HL-60/S4 treated with retinoic acid at 250 ng/mL for 4 days and 3 days (cell line): ENCODE results near the gene FBXO3.

Source experiments
- in situ Hi-C: fragments of 300-500 bp; cut with MboI; formaldehyde crosslinking; loops from 2 replicates; pipeline ENCODE4 v1.7.0; 2022; ENCODE audit warnings: low sequenced_read_pairs

Gene FBXO3

DNA sequence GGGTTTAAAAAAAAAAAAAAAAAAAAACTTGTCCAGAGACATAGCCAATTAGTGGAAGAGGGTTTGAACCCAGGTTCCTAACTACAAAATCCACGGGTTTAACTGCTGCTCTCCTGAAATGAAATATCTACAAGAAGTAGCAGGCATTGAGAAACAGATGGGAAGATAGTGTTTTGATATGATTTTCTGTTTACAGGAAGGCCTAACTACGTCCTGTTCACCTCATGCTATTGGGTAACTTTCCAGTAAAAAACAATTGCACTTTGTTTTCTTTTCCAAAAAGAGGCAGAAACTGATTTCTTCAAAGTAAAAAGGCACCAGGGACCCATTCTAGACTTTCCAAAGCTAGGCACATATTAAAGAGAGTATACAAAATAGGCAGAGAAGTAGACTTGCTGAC, 67.8 kb downstream of the FBXO3 start:
- in situ Hi-C loops: no loop called here

DNA sequence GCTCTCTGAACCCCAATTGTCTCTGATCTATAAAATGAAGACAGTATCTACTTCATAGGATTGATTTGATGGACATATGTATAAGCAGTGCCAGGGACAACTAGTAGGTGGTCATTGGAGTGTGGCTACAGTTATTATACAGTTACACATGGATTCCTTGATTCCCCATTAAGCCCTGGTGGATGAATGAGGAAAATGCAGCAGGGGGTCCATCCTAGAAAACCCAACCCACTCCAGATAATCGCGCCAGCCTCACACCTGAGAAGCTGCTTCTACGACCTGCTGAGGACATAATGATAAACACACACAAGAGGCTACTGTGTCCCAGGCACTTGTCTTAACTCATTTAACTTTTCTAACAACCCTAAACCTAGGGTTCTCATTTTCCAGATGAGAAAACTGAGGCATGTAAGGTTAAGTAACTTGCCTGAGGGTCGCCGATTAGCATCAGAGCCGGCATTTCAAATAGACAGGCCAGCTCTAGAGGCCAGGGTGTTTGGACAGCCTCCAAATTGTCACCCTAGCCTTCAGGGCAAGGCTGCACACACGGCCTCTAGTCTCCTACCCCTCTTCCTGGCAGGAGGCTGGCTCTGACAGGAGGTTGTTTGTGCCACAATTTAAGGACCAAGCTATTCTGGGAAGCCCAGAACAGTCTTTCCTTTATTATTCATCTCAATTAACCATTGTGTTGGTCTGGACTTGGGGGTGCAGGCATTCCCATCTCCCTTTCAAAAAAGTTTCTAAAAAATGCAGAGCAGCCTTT, 69.9 kb downstream of the FBXO3 start:
- in situ Hi-C loops: no loop called here

DNA sequence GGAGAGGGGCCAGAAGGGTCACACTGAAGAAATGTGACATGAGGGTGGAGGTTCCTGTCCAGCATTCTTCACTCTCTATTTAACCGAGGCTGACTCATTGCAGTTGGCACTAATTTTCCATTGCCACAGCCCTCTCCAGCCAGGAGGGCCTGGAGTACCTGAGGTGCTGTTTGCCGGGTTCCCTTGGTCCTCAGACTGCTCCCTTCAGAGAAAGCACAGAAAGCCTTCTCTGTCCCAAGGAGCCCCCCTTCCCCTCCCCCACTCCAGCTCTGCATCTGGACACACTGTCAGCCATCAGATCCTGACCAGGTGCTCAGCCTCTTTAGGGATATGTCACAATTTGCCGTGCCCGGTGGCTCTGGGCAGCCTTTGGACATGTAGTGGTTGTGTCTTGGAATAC, 70.5 kb downstream of the FBXO3 start:
- in situ Hi-C loops: no loop called here

DNA sequence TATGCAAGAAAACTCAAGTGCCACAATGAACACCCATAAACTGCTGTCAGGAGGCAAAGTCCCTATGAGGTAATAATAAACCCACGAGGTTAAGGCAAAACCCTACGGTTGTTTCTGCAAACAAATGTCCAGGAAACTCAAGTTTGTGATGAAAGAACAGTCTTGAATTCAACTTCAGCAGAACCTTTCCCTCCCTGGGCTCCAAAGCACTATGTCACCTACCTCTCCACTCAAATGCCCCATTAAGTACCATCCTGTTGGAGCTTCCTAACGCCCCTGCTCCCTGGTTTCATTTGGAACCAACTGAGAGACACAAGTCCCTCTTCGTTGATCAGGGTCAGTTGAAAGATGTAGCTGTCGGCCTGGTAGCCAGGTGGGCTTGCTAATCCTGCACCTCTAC, 71.1 kb downstream of the FBXO3 start:
- in situ Hi-C loops: no loop called here

DNA sequence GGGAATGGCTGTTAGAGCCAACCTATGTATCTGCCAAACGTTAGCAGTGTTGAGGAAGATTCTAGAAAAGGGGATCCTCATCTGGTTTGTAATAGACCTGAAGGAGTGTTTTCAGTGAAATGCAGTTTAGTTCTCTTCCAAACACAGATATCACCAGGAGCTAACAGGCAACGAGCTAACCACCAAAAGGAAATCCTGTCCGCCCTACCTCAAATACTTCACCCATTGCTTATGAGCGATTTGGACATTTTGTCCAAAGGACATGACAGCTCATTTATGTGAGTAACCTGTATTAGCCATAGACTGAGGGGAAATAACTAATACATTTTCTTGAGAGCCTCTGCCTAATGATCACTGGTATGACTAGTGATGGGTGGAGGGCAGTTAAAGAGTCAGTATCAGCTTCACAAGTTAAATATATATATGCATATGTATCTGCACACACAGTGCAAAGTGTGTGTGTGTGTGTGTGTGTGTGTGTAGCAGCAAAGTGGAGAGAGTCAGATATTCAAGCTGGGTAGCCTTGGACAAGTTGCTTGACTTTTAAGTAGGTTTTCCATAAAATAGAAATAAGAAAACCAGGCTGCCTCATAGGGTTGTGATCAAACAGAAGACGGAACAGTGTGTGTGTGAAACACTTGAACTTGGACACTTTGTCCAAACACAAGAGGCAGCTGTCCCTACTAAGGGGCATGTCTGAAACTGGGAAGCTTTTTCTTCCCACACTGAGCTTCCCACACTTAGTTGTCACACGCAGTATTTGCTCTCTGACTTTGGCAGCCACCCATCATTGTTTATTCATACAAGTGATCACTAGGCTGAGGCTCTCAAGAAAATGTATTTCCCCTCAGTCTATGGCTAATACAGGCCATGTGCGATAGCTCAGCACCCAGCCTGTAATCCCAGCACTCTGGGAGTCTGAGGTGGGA, 72.8 kb downstream of the FBXO3 start:
- in situ Hi-C loops: no loop called here

DNA sequence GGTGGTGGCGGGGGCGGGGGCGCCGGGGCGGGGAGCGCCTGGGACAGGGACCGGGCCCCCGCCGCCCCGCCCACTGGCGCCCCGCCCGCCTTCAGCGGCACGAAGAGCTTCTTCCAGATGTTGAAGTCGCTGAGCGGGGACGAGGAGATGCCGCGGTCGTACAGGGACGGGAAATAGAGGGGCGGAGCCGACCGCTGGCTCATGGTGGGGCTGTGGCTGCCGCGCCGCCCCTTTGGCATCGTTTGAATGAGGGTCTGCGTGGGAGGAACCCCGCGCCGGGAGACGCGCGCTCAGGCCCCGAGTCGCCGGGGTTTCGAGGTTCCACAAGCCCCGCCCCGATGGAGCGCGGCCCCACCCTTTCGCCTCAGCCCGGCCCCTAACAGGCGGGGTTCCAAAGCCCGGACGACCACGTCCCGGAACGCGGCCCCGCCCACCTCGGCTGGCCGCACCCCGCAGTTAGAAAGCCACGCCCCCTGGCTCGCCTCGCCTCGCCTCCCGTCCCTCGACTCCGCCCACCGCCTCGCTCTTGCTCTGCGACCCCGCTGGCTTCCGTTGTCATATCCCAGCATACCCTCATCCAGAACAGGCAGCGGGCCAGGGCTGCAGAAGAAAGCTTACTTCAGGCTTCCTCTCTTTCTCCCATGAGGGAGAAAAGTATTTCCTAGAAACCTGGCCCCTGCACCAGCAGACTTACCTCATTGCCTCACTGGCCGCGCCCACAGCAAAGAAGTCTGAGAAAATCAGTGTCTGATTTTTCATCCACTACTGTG, 73.6 kb downstream of the FBXO3 start, which contains the start of gene C11orf91:
Gene C11orf91, minus strand, starts transcription at position 325 of the 770 bp plus-strand sequence. Its CDS starts 86 bp downstream, at position 239.
- in situ Hi-C loops: no loop called here

DNA sequence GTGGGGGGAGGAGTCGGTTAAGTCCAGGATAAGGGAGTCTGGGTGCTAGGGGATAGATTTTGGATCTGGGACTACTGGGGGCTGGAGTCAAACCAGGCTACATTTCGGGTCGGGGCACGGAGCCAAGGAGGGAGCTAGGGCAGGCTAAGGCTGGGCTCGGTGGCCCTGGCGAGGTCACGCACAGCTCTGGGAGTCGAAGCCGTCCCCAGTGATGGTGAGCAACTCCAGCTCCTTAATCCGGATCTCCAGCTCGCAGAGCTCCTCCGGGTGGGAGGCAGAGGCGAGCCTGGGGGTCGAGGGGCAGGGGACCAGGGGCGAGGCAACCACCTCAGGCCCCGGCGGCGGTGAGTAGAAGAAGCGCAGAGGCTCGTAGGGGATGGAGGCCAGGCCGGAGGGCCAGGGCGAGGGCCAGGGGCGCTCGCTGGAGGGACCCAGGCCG, 74.2 kb downstream of the FBXO3 start:
- in situ Hi-C loops: no loop called here

DNA sequence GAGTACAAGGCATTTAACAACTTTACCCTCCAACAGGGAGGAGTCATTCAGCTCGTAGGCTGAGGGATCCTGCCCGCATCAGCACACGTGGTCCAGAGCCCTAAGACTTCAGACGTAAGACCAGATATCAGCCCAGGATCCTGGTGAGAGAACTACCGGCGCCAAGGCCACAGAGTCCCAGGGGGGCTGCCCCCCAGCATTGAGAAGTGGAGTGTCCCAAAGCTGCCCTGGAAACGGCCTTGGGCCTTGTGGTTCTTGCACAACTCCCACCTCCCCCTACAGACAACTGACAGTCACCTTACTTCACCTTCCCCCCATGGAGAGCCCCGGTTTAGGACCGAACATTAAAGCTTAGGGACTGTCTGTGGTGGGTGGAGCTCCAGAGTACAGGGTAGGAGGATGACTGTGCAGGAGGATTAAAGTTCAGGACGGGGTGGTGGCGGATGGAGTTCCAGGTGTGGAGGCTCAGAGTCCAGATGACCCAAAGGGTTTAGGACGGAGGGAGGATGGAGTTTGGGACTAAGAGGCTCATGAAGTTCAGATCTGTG, 74.7 kb downstream of the FBXO3 start:
- in situ Hi-C loops: loop anchor here (25.0 kb wide), 1 partner anchor 562 kb away; no protein-coding TSS in a partner anchor

DNA sequence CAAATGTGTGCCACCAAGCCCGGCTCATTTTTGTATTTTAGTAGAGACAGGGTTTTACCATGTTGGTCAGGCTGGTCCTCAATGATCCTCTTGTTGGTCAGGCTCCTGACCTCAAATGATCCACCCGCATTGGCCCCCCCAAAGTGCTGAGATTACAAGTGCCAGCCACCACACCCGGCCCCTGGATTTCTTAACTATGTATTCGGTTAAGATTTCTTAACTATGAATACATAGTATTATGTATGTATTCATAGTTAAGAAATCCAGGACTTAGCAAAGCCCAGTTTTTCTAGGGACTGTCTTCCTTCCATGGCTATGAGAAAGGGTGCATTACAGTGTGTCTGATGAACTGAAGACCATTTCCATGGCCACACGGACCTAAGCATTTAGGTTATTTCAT, 75.4 kb downstream of the FBXO3 start:
- in situ Hi-C loops: loop anchor here (25.0 kb wide), 1 partner anchor 562 kb away; no protein-coding TSS in a partner anchor

DNA sequence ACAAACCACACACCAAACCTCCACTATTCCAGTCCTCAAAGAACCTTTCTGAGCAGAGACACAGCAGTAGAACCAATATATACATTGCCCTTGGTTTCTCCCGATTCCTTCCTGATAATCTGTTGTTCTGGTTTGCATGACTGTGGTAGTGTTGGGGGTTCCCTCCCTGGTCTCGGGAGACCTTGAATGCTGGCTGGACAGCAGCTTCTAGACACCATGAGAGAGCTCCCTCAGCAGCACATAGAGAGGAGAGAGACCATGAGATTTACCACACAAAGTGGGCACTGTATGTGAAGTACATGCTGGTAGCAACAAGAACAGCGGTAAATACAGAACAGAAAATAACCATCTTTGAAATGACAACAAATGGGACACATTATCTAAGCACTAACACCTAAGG, 76.3 kb downstream of the FBXO3 start:
- in situ Hi-C loops: loop anchor here (25.0 kb wide), 1 partner anchor 561 kb away; no protein-coding TSS in a partner anchor

DNA sequence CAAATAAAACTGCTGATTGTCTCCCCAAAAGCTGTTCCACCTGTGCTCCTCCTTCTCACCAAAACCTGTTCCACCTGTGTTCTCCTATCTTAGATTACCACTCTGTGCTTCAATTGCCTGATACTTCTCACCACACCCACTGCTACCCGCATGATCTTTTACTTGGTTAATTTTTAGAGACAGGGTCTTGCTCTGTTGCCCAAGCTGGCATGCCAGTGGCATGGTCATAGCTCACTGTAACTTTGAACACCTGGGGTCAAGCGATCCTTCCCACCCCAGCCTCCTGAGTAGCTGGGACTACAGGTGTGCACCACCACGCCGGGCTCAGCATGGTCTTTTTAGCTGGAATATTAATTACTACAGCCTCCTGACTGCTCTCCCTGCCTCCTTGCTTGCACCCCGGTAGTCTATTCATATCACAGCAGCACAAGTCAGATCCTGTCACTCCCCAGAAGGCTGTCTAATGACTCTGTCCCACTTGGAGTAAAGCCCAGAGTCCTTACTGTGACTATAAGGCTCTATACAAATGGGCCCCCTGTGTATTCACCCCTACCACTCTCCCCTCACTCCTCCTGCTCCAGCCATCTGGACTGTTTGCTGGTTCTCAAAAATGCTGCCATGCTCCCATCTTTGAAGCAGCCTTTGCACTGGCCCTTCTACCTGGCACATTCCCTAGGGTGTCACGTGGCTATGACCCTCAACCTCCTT, 77.2 kb downstream of the FBXO3 start:
- in situ Hi-C loops: loop anchor here (25.0 kb wide), 1 partner anchor 560 kb away; no protein-coding TSS in a partner anchor

DNA sequence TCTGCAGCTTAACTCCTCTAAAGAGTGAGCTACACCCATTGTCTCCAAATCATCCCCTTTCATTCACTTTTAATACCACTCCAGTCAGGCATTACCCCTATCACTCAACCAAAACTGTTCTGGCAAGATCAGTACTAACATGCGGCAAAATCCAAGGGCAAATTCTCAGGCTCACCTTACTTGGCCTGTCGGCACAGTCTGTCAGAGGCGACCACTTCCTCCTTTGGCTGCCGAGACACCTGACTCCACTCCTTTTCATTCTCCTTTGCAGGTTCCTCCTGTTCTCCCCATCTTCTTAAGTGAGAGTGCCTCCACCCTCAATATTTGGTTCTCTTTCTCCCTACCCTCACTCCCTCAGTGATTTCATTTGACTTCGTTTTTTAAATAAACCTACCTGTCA, 77.9 kb downstream of the FBXO3 start:
- in situ Hi-C loops: loop anchor here (25.0 kb wide), 1 partner anchor 559 kb away; no protein-coding TSS in a partner anchor

DNA sequence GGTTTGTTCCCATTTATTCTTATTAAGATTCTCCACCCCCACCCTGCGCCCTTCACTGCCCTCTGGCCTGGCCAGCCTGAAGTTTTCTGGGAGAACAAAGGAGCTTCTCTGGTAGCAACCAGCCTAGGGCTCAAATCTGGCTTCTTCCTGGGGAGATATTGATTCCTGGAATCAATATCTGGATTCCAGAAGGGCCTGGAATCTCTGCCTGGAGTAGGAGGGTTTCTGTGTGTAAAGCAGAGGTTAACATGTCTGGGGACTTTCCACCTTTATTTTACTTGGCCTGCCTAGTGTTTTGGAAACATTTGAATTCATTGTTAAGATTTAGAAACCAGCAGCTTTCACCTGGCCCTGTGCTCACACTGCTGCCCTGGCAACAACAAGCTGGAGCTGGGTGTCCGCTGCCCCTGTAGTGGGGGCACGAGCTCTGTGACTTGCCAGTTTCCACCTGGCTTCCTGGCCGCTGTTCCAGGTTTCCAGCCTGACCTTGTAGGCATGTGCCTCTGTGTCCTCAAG, 79.2 kb downstream of the FBXO3 start:
- in situ Hi-C loops: loop anchor here (25.0 kb wide), 1 partner anchor 558 kb away; no protein-coding TSS in a partner anchor

DNA sequence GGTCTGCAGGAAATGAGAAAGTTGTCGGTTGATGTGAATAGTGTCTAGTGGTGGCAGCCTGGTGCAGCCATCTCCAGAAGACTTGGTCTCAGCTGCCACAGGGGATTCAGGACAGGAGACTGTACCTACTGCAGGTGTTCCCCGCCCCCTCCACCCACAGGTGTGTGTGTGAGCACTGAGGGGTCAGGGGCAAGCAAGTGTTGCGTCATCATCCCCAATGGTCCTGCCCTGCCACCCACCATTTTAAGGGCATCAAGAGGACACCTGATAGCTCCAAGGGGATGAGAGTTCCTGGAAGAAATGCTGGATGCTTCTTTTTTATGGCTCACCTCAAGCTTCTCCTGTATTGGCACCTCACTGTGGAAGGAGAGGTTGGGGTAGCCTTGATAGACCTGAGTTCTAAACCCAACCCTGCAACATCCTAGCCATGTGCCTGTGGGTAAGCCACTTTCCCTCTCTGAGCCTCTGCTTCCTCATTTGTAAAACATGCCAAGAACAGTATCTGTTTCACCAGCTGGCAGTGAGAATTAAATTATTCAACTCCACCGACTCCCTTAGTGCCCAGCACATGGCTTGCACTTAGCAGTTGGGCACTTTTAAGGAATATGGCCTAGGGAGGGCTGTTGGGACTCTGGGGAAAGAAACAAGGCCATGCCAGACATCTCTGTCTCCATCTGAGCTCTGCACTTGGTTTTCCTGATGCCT, 79.8 kb downstream of the FBXO3 start:
- in situ Hi-C loops: loop anchor here (25.0 kb wide), 1 partner anchor 557 kb away; no protein-coding TSS in a partner anchor

DNA sequence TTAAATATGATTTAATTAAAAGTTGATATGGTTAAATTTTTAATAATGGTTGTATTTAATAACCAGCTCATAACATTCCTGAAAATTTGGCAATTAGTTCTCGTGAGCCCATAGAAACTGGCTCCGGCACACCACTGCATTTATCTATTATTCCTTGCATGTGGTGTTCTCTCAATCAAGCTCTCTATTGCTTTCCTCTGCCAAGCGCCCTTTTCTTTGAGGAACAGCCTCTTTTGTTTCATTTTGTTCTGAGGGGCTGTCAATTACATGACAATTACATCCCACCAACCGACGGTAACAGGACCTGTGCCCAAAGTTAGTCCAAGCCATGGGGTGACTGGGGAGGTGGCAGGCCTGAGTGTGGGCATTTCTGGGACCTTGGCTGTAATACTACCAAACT, 81.8 kb downstream of the FBXO3 start:
- in situ Hi-C loops: loop anchor here (25.0 kb wide), 1 partner anchor 555 kb away; no protein-coding TSS in a partner anchor

DNA sequence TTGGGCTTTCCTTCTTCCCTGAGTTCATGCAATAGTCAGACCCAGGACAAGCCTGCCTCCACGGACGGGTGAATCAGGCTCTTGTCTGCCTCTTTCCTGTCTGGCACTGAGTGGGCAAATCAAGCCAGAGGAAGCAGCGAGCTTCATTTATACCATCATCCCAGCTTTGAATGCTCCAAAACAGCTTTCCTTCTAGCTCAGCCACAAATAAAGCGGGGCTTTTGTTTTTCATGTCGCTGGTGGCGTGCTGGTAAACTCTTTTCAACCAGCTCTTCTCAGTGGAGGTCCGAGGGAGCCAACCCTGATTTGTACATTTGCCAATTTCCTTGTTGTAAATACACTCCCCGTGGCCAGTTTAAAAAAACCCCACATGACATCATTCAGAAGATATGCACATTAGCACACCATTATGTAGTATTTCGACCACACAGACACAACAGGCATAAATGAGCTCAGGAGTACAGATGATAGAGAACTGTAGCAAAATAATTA, 82.3 kb downstream of the FBXO3 start:
- in situ Hi-C loops: loop anchor here (25.0 kb wide), 1 partner anchor 555 kb away; no protein-coding TSS in a partner anchor

DNA sequence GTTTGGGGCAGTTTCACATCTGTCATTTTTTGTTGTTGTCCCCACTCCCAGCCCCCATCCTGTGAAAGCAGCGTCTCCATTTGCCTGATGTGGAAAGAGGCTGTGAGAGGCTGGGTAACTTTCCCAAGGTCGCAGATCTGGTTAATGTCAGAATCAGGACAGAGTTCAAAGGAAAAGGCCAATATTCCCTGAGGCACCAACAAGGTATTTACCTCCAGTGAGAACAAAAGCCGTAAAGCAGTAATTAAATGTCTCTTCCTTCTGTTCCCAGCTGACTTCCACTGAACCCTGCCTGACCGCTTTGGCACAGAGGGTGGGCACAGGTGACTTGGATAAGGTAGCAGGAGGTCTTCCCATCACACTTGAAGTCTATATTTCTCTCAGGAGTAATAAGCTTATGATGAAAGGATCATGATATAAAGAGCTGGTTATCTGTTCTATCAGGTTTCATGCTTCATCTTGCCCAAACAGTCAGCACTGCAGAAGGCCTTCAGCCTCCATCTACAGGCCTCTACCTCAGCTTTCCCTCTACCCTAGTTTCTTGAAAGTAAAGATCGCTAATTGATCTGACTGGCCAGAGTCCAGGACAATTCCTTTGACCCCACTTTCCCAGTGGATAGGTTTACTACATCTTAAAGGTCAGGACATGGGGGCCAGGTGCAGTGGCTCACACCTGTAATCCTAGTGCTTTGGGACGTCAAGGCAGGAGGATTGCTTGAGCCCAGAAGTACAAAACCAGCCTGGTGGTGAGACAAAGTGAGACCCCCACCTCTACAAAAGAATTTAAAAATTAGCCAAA, 83.1 kb downstream of the FBXO3 start:
- in situ Hi-C loops: loop anchor here (25.0 kb wide), 1 partner anchor 554 kb away; no protein-coding TSS in a partner anchor
